HG03558 (cell line): Measurements from ENCODE around the gene FILIP1L.

ENCODE experiments used
- ATAC-seq: cut with Tn5 transposase; IDR thresholded peaks from one replicate; pipeline ENCODE4 v1.9.1; 2021; ENCODE audit warnings: moderate number of reproducible peaks; ENCODE audit not compliant: unreplicated experiment; ENCODE audit errors: extremely low read depth

FILIP1L gene

DNA sequence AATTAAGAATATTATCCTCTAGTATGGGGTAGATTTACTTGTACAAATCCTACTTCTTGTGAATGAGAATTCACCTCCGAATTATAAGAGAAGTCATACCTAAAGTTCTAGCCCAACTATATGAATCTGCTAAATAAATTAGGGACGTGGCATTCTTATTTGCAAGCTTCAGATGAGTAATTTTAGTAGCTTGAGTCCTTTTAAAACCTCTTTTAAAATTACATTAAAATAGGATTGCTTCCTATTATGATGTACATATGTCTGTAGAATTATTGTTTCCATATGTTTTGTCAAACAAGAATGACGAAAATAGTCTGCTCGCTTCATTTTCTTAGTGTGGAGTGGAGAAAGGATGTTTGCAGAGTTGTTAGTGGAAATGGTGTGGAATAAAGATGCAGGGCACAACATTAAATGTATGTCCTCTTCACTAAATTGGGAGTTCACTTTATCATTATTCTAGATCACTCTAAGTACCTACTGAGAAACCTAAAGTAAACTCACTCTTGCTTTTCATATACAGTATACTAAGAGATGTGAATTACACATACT lies 237.2 kb downstream of the FILIP1L start:
- no peak for ATAC-seq

DNA sequence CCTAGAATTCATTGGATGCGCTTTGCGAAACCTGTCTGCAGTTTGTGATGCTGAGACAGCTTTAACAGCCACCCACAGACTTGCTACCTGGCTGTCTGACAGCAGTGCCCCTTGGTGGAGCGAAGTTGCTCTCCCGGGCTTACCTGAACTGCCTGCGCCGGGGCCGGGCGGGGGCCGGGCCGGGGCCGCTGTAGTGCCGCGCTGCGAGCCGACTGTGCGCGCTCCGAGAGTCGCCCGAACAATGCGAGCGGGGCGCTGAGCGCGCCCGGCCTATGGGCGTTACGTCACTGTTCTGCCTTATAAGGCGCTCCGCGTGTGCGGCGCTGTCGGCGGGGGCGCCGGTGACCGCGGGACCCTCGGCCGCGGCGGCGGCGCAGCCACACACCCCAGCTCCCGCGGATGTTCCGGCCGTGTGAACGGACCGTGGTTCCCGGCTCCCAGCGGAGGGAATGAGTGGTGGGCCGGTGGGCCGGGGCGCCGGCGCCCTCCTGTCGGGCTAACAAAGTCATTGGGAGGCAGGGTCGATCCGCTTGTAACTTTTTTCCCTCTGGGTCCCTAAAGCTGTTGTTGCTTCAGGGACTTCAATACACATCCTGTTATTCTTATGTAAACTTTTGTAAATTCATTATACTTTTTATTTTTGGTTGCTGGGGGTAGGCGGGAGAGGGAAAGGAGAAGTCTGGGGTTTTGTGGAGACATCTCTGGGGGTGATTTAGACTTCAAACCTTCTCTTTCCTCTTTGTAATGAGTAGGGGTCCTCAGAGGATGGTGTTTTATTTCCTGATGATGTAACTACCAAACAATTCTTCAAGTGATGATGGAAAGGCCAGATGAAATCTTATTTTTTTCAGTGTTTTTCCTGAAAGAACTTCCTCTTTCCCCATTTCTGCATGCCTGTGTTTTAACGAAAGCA lies 238.1 kb downstream of the FILIP1L start:
- ATAC-seq: peak; percentile 68

DNA sequence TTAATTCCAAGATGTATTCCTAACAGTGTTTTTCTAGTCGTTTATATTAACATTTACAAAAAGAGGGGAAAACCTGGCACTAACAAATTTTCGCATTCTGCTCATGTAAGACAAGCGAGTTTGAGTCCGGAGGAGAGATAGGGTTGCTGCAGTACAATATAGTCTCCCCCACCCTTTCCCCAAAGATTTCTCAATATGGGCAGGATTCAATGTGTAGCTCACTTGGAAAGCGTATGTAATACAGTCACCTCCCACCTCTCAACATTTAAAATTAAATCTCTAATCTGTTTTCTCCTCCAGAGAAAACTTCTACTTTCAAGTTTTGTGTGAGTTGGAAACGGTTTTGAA lies 238.7 kb downstream of the FILIP1L start:
- ATAC-seq: no peak

DNA sequence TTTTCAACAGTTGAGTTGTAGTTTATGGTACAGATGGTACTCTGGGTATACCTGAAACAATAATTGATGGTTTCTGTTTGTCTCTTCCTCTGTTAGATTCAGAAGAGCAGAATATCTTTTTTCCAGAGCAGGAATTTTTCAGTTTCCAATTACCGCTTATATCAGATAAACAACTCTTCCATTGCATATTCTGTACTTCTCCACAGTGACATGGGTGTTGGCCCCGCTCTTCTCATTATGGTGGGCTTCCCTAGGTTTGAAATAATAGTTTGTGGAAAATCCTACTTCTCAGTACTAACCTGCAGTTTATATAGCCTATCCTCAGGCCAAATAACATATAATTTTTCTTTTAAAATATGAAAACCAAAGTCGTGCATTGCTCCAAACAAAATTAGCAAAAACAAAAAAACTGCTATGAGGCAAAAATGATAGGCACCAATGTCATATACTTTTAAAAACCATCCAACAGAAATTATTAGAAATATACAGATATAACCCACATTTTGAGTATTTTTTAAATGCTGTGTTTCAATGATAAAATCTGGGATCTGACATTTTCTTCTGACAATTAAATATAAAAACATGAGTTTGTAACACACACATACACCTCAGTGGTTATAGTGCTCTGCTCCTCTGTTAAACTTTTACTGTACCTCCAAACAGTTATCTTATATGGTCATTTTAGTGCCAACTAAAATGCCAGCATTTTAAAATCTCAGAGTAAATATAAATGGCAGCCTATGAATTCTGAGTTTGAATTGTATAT lies 239.9 kb downstream of the FILIP1L start:
- ATAC-seq: no peak

DNA sequence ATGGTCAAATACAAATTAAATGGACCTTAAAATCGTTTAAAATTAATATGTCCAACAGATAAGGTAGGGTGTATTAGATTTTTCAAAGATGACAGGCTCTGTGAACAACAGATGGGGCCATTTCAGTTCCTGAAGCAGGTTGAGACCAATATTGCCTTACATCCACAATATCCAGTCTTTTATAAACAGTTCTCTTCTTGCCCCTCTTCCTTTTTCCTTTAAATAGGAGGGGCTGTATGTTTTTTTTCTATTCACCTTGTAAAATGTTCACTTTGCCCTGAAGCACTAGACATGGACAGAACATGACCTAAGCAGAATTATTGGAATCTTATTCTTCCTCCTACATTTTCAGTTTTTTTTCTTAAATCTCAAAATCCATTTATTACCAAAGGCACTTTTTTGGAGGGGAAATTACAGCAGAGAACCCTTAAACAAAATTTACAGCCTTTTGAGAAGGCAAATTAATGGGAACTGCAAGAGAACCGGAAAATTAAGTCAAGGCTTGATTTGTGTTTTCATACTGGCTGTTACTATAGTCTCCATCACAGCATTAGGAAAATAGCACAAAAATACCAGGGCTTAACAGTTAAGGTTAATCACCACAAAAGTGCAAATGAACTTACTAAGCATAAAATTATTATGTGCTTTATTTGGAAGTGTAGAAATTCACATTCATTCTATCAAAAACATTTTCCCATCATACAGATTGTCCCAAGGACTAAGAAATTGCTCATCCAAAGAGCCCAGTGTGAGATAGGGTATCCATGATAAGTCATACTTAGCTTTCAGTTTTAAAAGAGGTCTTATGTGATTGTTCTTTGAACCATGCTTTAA lies 240.8 kb downstream of the FILIP1L start:
- no peak for ATAC-seq

DNA sequence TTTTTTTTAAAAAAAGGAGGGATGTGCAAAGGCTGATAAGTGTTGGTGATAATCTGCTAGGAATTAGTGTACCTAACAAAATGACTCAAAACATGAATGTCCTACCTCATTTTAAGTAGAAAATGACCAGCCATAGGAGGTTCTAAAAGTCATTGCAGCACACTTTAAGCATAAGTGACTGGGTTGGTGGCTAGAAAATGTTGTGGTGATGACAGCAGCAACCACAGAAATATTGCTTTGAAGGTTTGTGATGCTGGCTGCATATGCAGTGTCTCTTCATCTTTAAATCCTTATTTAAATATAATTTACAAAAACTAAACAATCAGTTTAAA lies 241.4 kb downstream of the FILIP1L start:
- ATAC-seq: peak; percentile 37

DNA sequence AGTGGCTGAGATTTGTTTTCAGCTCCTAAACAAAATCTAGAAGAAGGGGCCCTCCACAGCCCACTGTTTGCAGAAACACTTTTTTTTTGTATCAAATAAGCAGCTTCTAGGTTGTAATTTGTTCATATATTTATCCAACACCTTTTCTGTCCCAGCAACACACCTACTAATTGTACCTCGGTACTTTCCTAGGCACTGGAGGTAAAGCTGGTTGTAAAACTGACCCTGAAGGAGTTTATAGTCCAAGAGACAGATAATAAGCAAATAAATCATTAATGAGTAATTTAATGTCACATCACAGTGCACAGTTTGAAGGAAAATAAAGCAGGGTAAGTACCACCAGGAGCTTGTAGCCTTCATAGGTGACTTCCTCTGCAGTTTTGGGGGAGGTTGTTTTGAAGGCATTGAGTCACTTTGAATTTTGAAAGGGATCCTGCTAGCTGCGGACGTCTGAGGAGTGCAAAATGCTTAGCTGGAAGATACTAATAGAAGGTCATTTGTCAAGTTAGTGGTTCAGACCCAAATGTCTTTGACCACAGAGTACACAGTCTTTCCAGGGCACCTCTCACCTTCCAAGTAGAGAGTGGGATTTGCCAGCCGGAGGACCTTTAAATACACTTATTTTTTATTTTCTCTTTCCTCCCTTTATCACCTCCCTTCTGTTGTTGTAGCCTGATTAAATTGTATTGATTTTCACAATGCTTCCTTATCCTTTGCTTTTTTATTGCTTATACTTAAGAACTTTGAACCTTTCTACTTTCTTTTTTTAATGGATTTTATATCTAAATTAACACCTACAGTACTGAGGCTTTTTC lies 242.9 kb downstream of the FILIP1L start:
- no peak for ATAC-seq

DNA sequence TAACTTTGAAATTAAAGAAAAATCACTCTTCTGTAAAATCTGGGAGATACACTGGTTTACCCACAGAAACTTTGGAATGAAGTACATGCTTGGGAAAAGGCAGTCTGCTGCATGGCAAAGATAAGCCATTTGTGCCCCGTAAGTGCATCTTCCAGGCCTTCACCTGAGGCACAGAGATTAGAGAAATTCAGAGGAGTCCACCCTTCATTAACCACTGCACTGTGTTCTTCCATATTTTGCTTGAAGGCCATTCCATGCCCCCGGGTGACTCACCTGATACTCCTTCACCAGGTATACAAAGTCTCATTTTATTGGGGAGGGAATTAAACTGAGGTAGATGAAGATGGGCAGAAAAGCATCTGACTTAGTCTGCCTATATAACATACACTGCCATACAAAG lies 243.6 kb downstream of the FILIP1L start:
- no peak for ATAC-seq

DNA sequence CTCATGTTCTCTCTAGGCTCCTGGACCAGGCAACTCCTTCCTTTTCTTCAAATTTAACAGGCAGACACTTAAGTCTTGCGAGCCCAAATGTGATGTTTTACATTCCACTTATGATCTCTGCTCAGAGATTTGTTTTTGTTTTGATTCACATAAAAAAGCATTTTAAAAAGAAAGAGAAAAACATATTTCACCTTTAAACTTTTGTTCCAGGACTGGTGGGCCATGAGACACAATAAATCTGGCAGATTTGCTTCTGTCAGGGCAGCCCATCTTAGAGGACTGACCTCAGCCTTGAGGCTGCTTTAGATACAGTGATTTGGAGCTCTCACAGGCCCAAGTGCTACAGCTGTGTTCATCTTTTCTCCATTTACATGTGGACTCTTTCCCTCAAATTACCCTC lies 244.7 kb downstream of the FILIP1L start:
- no peak for ATAC-seq

DNA sequence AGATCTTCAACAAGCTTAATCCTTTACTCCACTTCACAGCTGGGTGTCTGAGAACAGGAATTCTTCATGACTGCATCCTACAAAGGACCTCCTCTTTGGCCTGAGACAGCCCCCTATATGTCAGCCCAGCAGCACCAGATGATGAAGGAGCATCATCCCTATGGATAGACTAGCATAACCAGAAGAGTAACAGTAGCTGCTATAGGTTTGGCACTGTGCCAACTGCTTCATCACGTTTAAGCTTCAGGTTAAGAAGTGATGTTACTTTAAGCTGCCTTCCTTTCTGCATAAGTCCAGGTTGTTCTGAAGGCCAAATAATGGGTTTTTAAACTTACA lies 246.0 kb downstream of the FILIP1L start:
- no peak for ATAC-seq

DNA sequence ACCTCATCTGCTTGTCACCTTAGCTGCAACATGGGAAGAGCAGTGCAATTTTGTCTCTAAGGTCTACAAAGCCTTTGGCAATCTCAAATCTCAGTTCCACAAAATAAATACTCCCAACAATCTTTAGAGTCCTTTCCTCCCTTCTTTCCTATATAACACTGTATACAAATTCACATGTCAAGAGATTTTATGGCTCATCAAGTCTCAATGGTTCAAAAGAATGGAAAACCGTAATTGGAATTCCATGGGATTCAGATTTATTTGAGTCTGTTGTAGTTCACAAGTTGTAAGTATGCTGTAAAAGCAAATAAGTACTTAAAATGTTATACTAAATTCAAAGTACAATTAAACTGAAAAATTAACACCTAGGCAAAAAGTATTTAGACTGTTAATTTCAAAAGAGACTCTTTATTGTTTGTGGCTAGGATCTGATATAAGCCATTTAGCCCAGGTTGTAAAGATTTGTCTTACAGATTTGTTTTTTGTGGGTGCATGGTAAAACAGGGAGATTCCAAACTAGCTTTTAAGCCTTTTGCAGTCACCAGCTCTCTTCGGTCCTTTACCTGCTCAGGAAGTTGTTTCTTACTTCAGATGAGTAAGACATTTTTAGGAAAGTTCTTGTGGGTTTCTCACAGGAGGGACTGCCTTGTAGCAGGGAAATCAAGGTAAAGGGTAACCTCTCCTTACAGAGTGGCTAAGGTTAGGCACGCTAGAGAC lies 246.5 kb downstream of the FILIP1L start:
- ATAC-seq: no peak

DNA sequence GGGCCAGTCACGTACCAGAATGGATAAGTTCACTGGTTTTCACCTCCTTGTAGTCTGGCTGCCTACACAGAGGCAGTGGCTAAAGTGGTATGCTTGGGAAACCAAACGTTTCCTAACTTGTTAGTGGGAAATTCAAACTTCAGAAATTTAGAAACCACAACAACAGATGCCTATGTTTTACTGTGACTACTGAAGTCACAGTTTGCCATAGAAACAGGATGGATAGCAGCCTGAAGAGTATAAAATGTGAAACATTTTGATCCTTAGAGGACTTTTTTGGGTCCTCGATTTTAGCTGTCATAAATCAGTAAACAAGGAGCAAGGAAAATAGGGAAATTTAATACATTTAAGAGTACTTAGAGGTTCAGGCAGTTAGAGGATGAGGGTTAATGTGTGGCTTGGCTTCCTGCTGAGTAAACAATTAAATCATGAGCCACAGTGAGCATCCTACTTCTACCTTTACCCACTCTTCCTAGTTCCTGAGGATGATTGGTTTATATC lies 248.0 kb downstream of the FILIP1L start:
- ATAC-seq: no peak

DNA sequence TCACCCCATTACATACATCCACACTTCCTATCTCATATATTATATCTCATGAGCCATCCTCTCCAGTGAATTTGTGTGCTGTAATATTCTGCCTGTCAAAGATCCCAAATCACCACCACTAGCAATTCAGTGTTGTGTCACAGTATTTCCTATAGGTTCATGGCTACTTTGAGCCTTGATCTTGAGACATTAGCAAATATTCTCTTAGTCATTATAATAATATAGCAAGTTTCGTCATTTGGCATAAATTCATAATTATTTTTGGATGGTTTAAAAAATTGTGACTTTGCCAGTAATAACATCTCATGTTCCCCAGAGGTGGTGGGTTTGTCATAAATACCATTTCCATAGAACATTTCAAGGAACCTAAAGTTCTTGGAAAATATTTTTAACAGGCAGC lies 249.0 kb downstream of the FILIP1L start:
- ATAC-seq: no peak

DNA sequence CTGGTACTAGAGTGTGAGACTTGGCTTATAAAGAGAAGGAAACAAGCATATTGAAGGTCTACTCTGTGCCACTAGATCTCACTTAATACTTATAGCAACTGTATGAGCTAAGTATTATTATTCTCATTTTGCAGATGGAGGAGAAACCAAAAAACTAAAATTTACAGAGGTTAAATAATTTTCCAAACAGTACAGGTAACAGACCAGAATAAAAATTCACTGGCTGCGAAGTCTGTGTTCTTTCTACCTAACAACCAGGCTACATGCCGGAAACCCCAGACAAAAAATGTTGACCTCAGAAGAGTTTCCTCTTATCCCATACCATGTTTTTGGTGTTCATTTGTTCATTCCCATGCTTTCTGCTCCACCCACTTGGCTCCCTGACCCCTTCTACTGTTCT lies 250.0 kb downstream of the FILIP1L start:
- ATAC-seq: no peak

DNA sequence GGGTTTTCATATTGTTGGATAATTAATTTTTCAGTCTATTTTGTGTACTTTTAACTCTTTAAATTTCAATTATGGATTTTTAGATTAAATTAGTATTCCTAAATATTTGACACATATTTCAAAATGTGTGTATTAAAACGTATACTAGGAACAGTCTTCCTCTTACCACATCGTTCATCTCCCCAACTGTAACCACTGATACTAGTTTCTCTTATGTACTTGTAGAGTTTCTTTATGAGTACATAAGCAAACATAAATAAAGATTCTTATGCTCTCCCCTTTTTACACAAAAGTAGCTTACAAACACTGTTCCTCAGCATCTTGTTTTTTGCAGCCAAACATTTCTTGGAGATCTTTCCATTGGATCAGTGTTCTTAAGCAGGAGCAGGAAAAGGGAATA lies 250.7 kb downstream of the FILIP1L start:
- ATAC-seq: no peak

DNA sequence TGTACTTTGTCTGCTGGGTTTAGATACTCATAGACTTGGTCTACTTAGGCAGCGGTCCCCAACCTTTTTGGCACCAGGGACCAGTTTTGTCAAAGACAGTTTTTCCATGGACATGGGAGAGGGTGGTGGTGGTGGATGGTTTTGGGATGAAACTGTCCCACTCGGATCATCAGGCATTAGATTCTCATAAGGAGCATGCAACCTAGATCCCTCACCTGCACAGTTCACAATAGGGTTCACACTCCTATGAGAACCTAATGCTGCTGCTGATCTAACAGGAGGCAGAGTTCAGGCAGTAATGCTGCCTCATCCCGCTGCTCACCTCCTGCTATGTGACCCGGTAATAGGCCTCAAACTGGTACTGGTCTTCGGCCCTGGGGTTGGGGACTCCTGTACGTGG lies 251.3 kb downstream of the FILIP1L start:
- no peak for ATAC-seq

DNA sequence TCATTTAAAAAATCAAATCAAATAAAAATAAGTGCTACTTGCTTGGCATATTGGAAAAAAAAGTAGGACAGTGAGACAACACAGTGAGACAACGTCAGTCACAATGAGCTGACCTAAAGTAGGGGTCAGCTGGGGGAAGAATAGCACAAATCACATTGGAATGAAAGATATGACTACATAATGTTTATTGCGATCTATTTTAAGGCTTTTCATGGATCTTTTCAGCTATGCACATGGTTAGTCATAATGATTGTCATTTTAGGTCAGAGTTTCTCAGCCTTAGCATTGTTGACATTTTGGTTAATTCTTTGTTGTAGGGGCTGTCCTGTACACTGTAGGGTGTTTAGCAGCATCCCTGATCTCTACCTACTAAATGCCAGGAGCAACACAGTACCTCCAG lies 252.1 kb downstream of the FILIP1L start:
- no peak for ATAC-seq

DNA sequence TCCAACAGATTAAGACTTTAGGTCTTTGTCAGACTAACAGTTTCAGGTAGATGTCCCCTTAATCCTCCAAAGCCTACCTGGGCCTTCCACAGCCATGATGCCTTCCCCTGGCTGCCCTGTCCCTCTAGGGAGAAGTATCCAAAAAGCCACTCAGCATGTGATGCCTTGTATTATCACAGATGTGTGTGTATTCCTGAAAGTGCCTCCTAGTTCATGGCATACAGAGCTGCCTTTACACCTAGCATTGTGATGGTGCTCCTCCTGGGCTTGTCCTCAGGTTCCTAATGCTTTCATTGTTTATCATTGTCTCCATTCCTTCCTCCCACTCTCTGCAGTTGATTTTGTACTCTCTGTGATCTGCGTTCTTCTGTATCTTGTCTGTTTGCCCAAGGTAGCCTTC lies 253.1 kb downstream of the FILIP1L start:
- ATAC-seq: no peak

DNA sequence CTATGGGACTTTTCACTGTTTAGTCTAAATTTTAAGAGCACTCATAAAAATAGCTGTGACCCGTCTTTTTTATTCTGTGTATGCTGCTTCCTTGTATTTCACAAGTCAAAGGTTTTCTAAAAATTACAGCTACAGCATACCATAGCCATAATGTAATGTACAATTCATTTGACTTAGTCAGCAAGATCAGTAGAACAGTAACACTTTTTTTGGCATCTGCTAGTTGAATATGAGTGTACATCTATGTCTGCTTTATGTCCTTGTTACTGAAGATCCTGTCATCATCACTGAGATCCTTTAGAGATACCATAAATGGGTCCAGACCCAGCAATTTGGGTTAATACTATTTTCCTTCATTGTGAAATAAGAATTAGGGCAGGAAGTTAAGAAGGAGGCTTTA lies 254.5 kb downstream of the FILIP1L start:
- no peak for ATAC-seq
